ENCODE results near the gene GGA2. TPM values are rescaled to one million over a fixed set of nuclear protein-coding genes. Genes with fewer than 3 reads are reported as not detected.

GGA2 gene
- total RNA-seq, 1 experiment from 2014 or later, result 92.7 TPM

DNA sequence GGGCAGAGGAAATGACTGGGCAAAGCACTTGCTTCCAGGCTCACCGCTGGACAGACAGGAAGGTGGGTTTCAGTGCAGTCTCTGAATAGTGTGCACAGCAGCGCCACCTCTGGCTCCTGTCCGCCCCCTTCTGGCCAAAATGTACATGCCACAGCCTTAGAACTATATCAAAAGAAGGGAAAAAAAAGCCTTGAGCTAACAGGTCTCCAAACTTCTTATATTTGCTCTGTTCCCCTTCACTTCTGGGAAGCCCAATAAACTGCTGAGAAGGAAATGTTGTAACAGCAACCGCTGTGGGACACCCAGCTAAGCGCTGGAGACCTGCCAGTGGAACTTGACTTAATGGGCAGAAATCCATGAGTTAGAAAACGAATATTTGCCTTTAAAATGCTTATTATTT, 74.8 kb downstream of the GGA2 start:
- peak; percentile 51 to 70 for DNase-seq
- H3K4me1 ChIP-seq, result no peaks in the 10 kb centered on the region
- H3K4me1 Mint-ChIP-seq (ENCODE audit: low read depth, unreplicated experiment), result no peaks in the 10 kb centered on the region
- H3K27ac Mint-ChIP-seq (ENCODE audit: unreplicated experiment), result no peak overlapping the region
- ChIA-PET POLR2A (no interaction called here), CTCF (interaction anchor here (0.6 to 2.8 kb wide), 11 partner anchors 10 to 263 kb away, joined by 3 to 13 read pairs (median 5); no protein-coding TSS in a partner anchor)
- TF ChIP-seq, protein P1, sequence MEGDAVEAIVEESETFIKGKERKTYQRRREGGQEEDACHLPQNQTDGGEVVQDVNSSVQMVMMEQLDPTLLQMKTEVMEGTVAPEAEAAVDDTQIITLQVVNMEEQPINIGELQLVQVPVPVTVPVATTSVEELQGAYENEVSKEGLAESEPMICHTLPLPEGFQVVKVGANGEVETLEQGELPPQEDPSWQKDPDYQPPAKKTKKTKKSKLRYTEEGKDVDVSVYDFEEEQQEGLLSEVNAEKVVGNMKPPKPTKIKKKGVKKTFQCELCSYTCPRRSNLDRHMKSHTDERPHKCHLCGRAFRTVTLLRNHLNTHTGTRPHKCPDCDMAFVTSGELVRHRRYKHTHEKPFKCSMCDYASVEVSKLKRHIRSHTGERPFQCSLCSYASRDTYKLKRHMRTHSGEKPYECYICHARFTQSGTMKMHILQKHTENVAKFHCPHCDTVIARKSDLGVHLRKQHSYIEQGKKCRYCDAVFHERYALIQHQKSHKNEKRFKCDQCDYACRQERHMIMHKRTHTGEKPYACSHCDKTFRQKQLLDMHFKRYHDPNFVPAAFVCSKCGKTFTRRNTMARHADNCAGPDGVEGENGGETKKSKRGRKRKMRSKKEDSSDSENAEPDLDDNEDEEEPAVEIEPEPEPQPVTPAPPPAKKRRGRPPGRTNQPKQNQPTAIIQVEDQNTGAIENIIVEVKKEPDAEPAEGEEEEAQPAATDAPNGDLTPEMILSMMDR (IDR thresholded peaks at IDR 0.05; ENCODE audit: insufficient read depth in 1 of 2, low read depth in 1 of 2, low read length in 1 of 2, severe bottlenecking in 1 of 2, unreplicated experiment in 1 of 2), result peak; percentile 64 to 91
- no TSS peak for BruUV-seq (replicated peaks)
- H3K9me3 Mint-ChIP-seq (ENCODE audit: unreplicated experiment), result no peaks in the 10 kb centered on the region
- no peaks in the 10 kb centered on the region for H3K27me3 ChIP-seq (replicated peaks; ENCODE audit: control insufficient read depth, insufficient read depth, low read length)
- H3K36me3 Mint-ChIP-seq (ENCODE audit: insufficient read depth, unreplicated experiment), result peaks cover 13% of the 10 kb centered on the region
- no peaks in the 10 kb centered on the region for H3K27me3 Mint-ChIP-seq (ENCODE audit: insufficient read depth, unreplicated experiment)
- intact Hi-C loops (cut with micrococcal nuclease; ENCODE audit: unreplicated experiment), result loop anchor here (10.0 kb wide), 2 partner anchors 91 to 371 kb away; no protein-coding TSS in a partner anchor
- no peak overlapping the region for H3K4me3 ChIP-seq (ENCODE audit: low read depth, low read length)
- H3K36me3 ChIP-seq (ENCODE audit: control insufficient read depth, insufficient read depth, low read length), result peaks cover 2% of the 10 kb centered on the region; the same call in 1 of the 2 replicates
- H3K9me3 ChIP-seq, result no peaks in the 10 kb centered on the region
- H3K4me3 Mint-ChIP-seq (ENCODE audit: unreplicated experiment), result no peak overlapping the region

DNA sequence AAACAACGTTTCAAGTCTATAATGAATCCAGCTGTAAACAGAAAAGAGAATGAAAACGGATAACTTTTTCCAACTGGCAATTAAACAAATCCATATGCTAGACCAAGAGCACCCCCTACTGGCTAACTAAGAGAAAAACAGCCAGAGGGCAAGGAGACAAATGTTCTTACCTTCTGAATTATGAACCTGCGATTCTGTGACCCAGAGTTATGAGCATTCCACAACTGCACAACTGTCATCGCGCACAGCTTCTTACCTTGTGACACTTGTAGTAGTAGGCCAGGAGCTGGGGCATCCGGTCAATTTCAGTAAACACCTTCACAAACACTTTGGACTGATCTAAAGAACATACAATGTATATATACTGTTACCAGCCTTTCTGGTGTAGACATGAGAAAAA, 75.9 kb downstream of the GGA2 start:
- H3K4me3 Mint-ChIP-seq (ENCODE audit: unreplicated experiment), result no peak overlapping the region
- Histone ChIP-seq H3K4me1 (no peaks in the 10 kb centered on the region), H3K36me3 (ENCODE audit: control insufficient read depth, insufficient read depth, low read length) (peaks cover 2% of the 10 kb centered on the region; the same call in 1 of the 2 replicates), H3K27me3 (replicated peaks; ENCODE audit: control insufficient read depth, insufficient read depth, low read length) (no peaks in the 10 kb centered on the region), H3K9me3 (no peaks in the 10 kb centered on the region), H3K4me3 (ENCODE audit: low read depth, low read length) (no peak overlapping the region)
- H3K4me1 Mint-ChIP-seq (ENCODE audit: low read depth, unreplicated experiment), result no peaks in the 10 kb centered on the region
- no peaks in the 10 kb centered on the region for H3K27me3 Mint-ChIP-seq (ENCODE audit: insufficient read depth, unreplicated experiment)
- TF ChIP-seq, protein P1 (IDR thresholded peaks at IDR 0.05; ENCODE audit: insufficient read depth in 1 of 2, low read depth in 1 of 2, low read length in 1 of 2, severe bottlenecking in 1 of 2, unreplicated experiment in 1 of 2), result peak; percentile 77
- intact Hi-C loops (cut with micrococcal nuclease; ENCODE audit: unreplicated experiment), result loop anchor here (1.0 to 10.0 kb wide), 4 partner anchors 90 to 370 kb away; partner anchors contain the start of genes SCNN1G and USP31
- ChIA-PET CTCF (interaction anchor here (0.7 to 2.8 kb wide), 4 partner anchors 9 to 252 kb away, joined by 4 to 13 read pairs (median 6); partner anchors contain the start of gene COG7), POLR2A (no interaction called here)
- no peak overlapping the region for H3K27ac Mint-ChIP-seq (ENCODE audit: unreplicated experiment)
- no TSS peak for BruUV-seq (replicated peaks)
- no peaks in the 10 kb centered on the region for H3K9me3 Mint-ChIP-seq (ENCODE audit: unreplicated experiment)
- peak in 1 of 2 experiments; percentile 60 for DNase-seq
- peaks cover 8% of the 10 kb centered on the region for H3K36me3 Mint-ChIP-seq (ENCODE audit: insufficient read depth, unreplicated experiment)

DNA sequence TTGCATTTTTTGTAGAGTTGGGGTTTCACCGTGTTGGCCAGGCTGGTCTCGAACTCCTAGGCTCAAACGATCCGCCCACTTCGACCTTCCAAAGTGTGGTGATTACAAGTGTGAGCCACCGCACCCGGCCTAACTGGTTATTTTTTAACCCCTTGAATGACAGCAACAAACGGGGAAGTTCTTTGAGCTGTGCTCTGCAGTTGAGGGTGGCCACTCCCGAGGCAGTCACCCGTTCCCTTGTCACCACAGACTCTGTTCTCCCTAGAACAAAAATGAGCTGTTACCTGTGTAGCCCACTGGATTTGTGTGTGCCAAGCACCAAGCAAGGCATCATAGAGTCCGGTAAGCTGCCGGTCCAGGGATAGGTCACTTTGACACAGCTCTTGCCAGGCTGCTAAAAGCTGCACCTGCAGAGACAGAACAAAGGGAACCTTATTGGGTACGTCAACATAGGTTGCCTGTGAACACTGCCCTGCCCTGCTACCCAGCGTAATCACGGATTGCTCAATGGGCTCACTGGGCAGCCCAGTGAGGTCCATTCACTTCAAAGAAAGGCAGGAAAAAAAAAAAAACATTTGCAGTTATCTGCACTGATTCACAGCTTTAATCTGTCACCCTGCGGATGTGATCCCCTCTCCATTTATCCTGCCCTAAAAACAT, 76.9 kb downstream of the GGA2 start:
- intact Hi-C loops (cut with micrococcal nuclease; ENCODE audit: unreplicated experiment), result loop anchor here (10.0 kb wide), 2 partner anchors 89 to 369 kb away; no protein-coding TSS in a partner anchor
- H3K36me3 Mint-ChIP-seq (ENCODE audit: insufficient read depth, unreplicated experiment), result peaks cover 6% of the 10 kb centered on the region
- TF ChIP-seq, protein P1 (IDR thresholded peaks at IDR 0.05; ENCODE audit: insufficient read depth in 1 of 2, low read depth in 1 of 2, low read length in 1 of 2, severe bottlenecking in 1 of 2, unreplicated experiment in 1 of 2), result no peak
- H3K4me3 ChIP-seq (ENCODE audit: low read depth, low read length), result no peak overlapping the region
- peaks cover 2% of the 10 kb centered on the region for H3K36me3 ChIP-seq (ENCODE audit: control insufficient read depth, insufficient read depth, low read length)
- no peak overlapping the region for H3K27ac Mint-ChIP-seq (ENCODE audit: unreplicated experiment)
- H3K27me3 Mint-ChIP-seq (ENCODE audit: insufficient read depth, unreplicated experiment), result no peaks in the 10 kb centered on the region
- no peak for DNase-seq
- no peak overlapping the region for H3K4me3 Mint-ChIP-seq (ENCODE audit: unreplicated experiment)
- H3K9me3 ChIP-seq, result no peaks in the 10 kb centered on the region
- ChIA-PET CTCF (interaction anchor here (0.5 to 2.8 kb wide), 4 partner anchors 11 to 1874 kb away, joined by 3 to 13 read pairs (median 4); no protein-coding TSS in a partner anchor), POLR2A (no interaction called here)
- H3K4me1 ChIP-seq, result no peaks in the 10 kb centered on the region
- BruUV-seq (replicated peaks), result no TSS peak
- no peaks in the 10 kb centered on the region for H3K4me1 Mint-ChIP-seq (ENCODE audit: low read depth, unreplicated experiment)
- no peaks in the 10 kb centered on the region for H3K9me3 Mint-ChIP-seq (ENCODE audit: unreplicated experiment)
- H3K27me3 ChIP-seq (replicated peaks; ENCODE audit: control insufficient read depth, insufficient read depth, low read length), result no peaks in the 10 kb centered on the region
